ENCODE data around the gene NRXN2. TPM values are rescaled to one million over a fixed set of nuclear protein-coding genes. Genes with fewer than 3 reads are reported as not detected.

NRXN2 gene
- total RNA-seq, 1 experiment from 2014 or later = 0.15 TPM

GRCh38 chr11:64718084-64718779 is 4.8 kb downstream of the NRXN2 start:
- H3K4me3 ChIP-seq (ENCODE audit: low read depth in 2 of 2, low read length in 2 of 2) = no peak overlapping the region
- DNase-seq (ENCODE audit: low read depth, low spot score) = no peak
- POLR2A ChIA-PET = interaction anchor here (0.6 kb wide), 1 partner anchor 29 kb away, joined by 9 read pairs; no protein-coding TSS in a partner anchor
- intact Hi-C loops (cut with micrococcal nuclease; ENCODE audit: unreplicated experiment) = no loop called here
- BruUV-seq (replicated peaks) = no TSS peak
- no peak overlapping the region for H3K27ac ChIP-seq (ENCODE audit: low read length)
- ATAC-seq = no peak
- no peaks in the 10 kb centered on the region for H3K36me3 ChIP-seq (ENCODE audit: control insufficient read depth, insufficient read depth, low read length)
- TF ChIP-seq SIN3A (IDR thresholded peaks at IDR 0.05; ENCODE audit: borderline replicate concordance, insufficient read depth, low read depth, low read length) (no peak), POLR2AphosphoS5 (IDR thresholded peaks at IDR 0.05; ENCODE audit: low read depth, low read length) (no peak), CTCF (IDR thresholded peaks at IDR 0.05) (no peak), REST (IDR thresholded peaks at IDR 0.05; ENCODE audit: insufficient read depth in 1 of 2, low read depth in 2 of 2, low read length in 1 of 2) (no peak), TCF7L2 (IDR thresholded peaks at IDR 0.05; ENCODE audit: low read depth, low read length) (no peak)
- peaks cover 2% of the 10 kb centered on the region; the same call in 1 of the 2 replicates for H3K27me3 ChIP-seq (ENCODE audit: control insufficient read depth, insufficient read depth, low read length)
- CTCF ChIA-PET = interaction anchor here (0.7 kb wide), 1 partner anchor 13 kb away, joined by 3 read pairs; no protein-coding TSS in a partner anchor
- H3K9me3 ChIP-seq (ENCODE audit: control insufficient read depth, insufficient read depth, low read depth, low read length) = no peaks in the 10 kb centered on the region
- H3K4me1 ChIP-seq (ENCODE audit: control insufficient read depth, insufficient read depth, low read length) = peaks cover 5% of the 10 kb centered on the region; the same call in 1 of the 2 replicates
- in situ Hi-C loops (cut with HindIII; ENCODE audit: low pct_unique_long_range_greater_than_20kb, low sequenced_read_pairs) = no loop called here

- TF ChIP-seq POLR2AphosphoS5 (IDR thresholded peaks at IDR 0.05; ENCODE audit: low read depth, low read length) (no peak), TCF7L2 (IDR thresholded peaks at IDR 0.05; ENCODE audit: low read depth, low read length) (no peak), SIN3A (IDR thresholded peaks at IDR 0.05; ENCODE audit: borderline replicate concordance, insufficient read depth, low read depth, low read length) (no peak), CTCF (IDR thresholded peaks at IDR 0.05) (no peak), REST (IDR thresholded peaks at IDR 0.05; ENCODE audit: insufficient read depth in 1 of 2, low read depth in 2 of 2, low read length in 1 of 2) (no peak)
- intact Hi-C loops (cut with micrococcal nuclease; ENCODE audit: unreplicated experiment) = no loop called here
- H3K36me3 ChIP-seq (ENCODE audit: control insufficient read depth, insufficient read depth, low read length) = no peaks in the 10 kb centered on the region
- in situ Hi-C loops (cut with HindIII; ENCODE audit: low pct_unique_long_range_greater_than_20kb, low sequenced_read_pairs) = no loop called here
- POLR2A ChIA-PET = no interaction called here
- H3K4me3 ChIP-seq (ENCODE audit: low read depth in 2 of 2, low read length in 2 of 2) = no peak overlapping the region
- CTCF ChIA-PET = no interaction called here
- no peak overlapping the region for H3K27ac ChIP-seq (ENCODE audit: low read length)
- DNase-seq (ENCODE audit: low read depth, low spot score) = no peak
- BruUV-seq (replicated peaks) = no TSS peak
- ATAC-seq = no peak
- H3K9me3 ChIP-seq (ENCODE audit: control insufficient read depth, insufficient read depth, low read depth, low read length) = no peaks in the 10 kb centered on the region
- peaks cover 5% of the 10 kb centered on the region; the same call in 1 of the 2 replicates for H3K4me1 ChIP-seq (ENCODE audit: control insufficient read depth, insufficient read depth, low read length)
- H3K27me3 ChIP-seq (ENCODE audit: control insufficient read depth, insufficient read depth, low read length) = peaks cover 2% of the 10 kb centered on the region; the same call in 1 of the 2 replicates
These were observed 5.8 kb downstream of the NRXN2 start for GRCh38 chr11:64717268-64717578.
